Measurements from ENCODE around the gene NAIF1.
A peak's percentile ranks its signal among the peaks of the same experiment; 100 is the strongest.
"Not testable (repeated sequence)": the region's sequence is repeated elsewhere in the genome, so short reads cannot be mapped to it uniquely, and the experiment has no call there.

Gene NAIF1

DNA sequence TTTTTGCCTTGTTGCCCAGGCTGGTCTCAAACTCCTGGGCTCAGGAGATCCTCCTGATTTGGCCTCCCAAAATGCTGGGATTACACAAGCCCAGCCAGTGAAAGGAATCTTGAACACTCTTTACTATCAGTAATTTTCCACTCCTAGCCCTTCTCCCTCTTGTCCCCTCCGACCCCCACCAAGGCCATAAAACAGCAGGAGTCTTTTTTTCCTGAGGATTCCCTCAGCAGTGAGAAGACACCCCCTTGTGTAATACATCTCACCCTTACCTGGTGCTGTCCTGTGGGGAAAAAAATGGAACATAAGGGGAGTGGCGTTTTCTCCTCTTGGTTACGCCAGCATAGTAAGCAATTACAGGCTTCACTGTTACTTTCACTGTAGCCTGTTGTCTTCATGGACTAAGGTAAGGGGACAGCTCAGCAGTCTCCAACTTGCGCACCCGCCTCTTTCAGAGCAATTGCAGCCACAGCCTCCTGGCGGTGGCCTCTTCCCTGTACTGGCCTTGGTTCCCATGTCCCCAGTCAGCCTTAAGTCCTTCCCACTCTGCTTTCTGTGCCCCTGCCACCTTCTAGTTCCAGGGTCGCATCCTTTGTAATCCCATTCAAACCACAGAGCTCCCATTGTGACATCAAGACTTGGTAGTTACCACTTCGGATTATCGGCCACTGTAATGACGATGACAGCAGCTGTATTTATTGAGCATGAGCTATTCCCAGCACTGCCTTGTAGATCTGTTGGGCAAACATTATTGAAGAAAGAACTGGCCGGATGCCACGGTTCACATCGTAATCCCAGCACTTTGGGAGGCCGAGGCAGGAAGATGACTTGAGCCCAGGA, 10.0 kb downstream of the NAIF1 start:
- no peak for DNase-seq

DNA sequence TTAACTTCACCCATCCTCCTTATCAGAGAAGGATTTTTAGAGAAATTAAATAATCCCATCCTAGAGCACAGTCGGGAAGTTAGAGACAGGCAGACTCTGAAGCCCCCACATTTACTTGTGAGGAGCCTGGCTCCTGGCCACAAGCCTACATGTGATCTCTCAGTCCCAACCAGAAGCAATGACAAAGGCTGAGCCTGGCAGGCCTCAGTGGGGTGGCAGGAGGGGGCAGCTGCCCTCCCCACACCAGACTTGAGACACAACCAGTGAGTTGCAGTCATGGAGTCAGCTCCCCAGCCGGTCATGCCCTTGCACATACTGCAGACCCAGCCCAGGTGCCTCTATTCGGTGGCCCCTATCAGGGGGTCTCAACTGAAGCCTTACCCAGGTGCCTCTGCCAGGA, 11.0 kb downstream of the NAIF1 start:
- no peak for DNase-seq

DNA sequence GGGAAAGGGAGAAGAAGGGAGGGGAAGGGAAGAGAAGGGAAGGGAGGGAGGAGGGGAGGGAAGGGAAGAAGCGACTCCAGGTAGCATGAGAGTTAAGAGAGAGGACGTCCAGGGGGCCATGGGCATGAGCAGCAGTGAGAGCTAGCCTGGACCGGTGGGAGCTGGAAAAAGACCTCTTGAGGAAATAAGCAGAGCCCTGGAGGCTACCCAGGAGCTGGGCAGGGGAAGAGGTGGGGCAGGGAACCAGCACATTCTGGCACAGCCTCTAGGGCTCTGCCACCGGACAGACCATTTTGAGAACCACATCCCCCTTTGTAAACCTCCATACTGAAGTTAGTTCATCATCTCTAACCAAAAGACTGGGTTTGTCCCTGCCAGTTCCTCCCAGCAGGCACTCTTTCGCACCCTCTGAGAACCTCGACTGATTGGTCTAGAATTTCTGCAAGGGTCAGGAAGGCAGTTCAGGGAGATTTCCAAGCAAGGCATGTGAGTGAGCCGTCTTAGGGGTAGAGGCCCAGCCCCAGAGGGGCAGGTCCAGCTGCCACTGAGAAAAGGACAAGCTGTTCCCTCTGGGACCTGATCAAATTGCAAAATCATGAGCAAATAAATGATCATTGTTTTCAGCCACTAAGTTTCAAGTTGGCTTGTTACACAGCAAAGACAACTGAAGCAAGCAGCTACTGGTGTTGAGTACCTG, 11.6 kb downstream of the NAIF1 start:
- DNase-seq, result peak in 1 of 2 experiments; percentile 57

DNA sequence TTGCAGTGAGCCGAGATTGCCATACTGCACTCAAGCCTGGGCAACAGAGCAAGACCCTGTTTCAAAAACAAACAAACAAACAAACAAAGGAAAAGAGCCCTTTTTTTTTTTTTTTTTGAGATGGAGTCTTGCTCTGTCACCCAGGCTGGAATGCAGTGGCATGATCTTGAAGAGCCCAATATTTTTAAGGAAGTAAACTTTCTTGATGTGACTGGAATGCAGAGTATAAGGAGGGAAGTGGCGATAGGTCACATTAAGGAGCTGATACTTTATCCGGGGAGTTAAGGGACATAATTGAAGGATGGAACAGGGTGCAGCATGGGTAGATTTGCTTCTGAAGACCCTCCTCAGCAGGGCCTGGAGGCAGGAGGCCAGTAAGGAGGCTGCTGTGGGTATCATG, 13.0 kb downstream of the NAIF1 start:
- no peak for DNase-seq

DNA sequence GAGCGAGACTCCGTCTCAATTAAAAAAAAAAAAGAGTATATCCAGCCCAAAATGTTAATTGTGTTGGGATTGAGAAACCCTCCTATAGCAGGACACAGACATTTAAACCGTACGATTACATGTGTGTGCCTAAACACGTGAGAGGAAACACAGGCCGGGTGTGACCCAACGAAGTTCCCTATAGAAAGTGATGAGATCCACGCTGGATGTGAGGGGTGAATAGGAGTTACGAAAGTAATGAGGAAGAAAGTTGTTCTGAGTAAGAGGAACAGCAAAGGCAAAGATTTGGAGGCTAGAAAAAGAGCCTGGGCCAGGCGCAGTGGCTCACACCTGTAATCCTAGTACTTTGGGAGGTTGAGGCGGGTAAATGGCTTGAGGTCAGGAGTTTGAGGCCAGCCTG, 13.6 kb downstream of the NAIF1 start:
- no peak for DNase-seq

DNA sequence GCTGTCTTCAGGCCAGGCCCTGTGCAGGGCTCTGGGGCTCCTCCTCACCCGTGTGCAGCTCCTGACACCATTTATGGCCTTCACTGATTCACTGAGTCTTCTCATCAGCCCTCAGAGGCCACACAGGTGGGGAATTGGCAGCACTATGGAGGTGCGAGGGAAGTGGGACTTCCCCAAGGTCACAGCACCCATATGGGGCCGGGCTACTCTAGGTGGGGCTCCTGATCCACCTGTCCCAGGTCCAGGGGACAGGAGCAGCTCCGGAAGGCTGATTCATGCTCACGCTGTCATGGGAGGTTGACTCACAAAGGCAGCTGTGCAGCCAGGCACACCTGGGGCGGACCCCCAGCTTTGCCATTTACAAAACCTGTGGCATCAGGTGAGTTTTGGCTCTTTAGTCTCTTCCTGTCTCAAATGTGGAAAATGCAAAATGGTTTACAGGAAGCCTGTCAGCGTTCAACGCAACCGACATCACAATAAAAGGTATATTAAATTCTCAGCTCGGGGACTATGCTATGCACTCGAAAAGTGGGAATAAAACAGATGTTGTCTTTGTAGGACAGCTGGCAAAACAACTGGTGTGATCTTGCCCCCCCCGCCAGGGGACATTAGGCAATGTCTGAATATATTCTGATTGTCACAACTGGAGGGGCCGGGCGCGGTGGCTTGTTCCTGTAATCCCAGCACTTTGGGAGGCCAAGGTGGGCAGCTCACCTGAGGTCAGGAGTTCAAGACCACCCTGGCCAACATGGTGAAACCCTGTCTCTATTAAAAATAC, 15.0 kb downstream of the NAIF1 start:
- no peak for DNase-seq

DNA sequence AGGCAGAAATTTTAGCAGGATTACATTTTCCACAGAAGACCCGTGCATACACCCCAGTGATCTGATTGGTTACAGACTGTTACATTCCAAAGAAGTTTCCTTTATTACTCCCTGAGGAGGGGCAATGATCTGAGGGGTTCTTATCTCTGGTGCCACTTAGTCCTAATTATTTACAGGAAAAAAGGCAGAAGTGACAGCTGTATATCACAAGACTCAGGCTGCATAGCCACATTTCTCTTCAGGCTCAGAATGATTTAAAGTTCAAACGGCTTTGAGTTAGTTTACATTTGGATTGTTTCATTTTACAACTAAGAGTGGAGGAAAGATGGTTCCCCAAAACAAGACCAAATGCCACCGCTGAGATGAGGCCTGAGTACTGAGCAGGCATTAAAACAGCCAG, 17.3 kb downstream of the NAIF1 start:
- no peak for DNase-seq

DNA sequence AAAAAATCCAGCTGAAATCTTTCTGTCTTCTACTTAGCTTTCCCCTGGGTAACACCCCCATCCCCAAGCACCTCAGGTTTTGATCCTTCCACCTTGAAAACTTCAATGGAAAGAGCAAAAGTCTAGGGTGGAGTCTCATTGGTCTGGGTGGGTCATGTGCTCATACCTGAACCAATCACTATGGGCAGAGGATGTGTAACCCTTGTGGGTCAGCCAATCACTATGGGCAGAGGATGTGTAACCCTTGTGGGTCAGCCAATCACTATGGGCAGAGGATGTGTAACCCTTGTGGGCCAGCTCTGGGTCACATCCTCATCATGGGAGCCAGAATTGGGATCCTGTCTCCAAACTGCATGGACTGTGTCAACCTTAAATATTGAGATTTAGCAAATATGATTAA, 18.5 kb downstream of the NAIF1 start:
- no peak for DNase-seq

DNA sequence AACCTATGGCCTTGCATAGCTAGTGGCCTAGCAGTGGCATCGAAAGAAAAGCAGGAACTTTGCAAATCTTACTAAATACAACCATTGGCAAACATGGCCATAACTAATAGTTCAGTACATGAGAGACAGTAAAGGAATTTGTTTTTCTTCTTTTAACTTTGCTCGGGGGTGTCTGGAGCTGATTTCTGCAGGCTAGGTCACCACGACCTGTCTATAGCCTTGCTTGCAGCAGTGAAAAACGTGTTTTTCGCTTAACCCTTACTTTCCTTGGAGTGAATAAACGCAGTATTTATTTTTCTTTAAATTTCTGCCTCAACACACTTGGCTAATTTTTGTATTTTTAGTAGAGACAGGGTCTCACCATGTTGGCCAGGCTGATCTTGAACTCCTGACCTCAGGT, 19.9 kb downstream of the NAIF1 start:
- DNase-seq, result no peak

DNA sequence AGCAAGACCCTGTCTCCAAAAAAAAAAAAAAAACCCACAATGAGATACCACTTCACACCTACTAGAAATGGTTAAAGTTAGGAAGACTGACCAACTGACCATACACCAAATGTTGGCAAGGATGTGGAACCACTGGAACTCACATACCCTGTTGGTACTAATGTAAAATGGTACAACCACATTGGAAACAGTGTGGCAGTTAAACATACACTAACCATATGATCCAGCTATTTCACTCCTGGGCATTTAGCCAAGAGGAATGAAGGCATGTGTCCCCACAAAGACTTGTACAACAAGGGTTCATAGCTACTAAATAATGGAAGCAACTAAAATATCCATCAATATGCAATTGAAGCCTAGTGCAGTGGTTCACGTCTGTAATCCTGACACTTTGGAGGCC, 21.3 kb downstream of the NAIF1 start:
- DNase-seq, result no peak

DNA sequence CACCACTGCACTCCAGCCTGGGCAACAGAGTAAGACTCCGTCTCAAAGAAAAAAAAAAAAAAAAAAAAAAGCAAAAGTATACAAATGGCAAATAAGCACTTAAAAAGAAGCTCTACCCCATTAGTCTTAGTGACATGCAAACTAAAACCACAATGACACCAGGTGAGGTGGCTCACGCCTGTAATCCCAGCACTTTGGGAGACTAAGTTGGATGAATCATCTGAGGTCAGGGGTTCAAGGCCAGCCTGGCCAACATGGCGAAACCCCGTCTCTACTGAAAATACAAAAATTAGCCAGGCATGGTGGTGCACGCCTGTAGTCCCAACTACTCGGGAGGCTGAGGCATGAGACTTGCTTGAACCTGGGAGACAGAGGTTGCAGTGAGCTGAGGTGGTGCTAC, 21.7 kb downstream of the NAIF1 start:
- not testable (repeated sequence) for DNase-seq

DNA sequence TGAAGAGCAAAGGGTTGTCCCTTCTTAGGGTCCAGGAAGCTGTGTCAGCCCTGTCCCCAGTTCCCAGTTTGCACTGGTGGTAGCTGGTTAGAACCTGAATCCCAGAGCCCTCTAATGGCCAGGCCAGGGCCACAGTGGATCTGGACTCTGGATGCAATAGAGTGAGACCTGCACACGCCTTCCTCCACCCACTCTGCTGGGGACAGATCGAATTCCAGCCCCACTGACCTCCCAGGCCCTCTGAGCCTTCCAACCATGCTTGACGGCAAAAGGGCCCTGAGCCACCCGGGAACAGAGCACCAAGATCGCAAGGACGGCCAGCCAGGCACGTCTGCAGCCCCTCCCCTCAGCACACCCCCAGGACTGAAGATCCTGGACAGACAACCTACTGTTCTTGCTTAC, 23.7 kb downstream of the NAIF1 start:
- no peak for DNase-seq

DNA sequence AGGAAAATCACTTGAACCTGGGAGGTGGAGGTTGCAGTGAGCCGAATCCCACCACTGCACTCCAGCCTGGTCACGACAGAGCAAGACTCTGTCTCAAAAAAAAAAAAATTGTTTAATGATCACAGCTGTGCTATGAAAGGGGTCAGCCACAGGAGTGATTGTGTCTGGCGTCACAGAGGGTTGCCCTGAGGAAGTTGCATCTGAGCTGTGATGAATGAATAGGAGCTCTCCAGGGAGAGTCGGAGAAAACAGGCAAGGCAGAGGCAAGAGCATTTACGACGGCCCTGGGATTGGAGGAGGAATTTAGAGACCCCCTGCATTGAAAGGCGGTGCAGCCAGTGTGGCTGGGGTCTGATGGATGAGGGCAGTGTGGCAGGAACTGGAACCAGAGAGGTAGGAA, 25.1 kb downstream of the NAIF1 start:
- DNase-seq, result no peak

DNA sequence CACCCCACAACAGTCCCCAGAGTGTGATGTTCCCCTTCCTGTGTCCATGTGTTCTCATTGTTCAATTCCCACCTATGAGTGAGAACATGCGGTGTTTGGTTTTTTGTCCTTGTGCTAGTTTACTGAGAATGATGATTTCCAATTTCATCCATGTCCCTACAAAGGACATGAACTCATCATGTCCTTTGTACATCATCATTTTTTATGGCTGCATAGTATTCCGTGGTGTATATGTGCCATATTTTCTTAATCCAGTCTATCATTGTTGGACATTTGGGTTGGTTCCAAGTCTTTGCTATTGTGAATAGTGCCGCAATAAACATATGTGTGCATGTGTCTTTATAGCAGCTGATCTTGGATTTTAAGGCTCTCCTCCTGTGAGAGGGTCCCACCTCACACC, 26.3 kb downstream of the NAIF1 start:
- not testable (repeated sequence) for DNase-seq

DNA sequence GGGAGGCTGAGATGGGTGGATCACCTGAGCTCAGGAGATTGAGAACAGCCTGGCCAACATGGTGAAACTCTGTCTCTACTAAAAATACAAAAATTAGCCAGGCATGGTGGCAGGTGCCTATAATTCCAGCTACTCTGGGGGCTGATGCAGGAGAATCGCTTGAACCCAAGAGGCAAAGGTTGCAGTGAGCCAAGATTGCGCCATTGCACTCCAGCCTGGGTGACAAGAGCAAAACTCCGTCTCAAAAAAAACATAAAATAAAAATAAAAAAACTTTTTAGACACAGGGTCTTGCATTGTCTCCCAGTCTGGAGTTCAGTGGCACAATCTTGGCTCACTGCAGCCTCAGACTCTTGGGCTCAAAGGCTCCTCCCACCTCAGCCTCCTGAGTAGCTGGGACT, 30.6 kb downstream of the NAIF1 start:
- DNase-seq, result not testable (repeated sequence)

DNA sequence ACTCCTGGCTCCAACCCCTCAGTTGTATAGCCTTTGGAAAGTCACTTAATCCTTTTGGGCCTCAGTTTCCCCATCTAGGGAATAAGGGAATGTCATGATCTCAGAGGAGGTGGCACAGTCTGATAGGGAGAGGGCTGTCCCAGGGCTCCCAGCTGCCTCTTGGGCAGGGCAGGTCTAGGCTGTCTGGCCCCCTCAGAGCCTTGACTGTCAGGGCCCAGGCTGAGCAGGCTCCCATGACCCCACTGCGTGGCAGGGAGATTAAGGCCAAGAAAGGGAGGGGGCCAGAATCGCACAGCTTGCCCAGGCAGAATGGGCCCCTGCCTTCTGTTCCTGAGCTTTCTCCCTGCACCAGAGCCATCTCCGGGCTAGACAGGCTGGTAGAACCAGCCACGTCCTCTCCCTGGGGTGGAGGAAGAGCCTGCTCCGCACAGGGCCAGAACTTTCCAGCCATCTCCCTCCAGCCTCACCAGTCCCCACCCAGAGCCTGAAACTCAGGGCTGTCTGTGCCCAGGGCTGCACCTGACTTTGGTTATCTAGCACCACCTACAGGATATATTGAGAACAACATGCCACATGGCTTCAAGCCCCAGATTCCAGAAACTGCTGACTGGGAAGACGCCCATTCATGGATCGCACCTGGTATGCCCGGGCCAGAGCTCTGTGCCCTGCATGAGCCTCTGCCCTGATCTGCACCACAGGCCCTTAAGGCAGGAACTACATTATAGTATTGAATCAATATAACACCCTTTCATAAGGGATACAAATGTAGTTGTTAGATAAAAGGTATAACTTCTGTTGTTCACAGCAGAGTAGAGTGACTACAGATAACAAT, 32.1 kb downstream of the NAIF1 start:
- peak; percentile 84 to 88 for DNase-seq

DNA sequence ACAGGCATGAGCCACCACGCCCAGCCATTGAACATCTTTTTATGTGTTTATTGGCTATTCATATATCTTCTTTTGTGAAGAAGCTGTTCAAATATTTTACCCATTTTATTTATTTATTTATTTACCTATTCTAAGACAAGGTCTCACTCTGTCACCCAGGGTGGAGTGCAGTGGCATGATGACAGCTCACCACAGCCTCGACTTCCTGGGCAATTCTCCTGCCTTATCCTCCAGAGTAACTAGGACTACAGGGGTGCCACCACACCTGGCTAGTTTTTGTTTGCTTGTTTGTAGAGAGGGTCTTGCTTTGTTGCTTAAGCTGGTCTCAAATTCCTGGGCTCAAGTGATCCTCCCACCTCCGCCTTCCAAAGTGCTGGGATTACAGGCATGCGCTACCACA, 33.5 kb downstream of the NAIF1 start:
- DNase-seq, result no peak

DNA sequence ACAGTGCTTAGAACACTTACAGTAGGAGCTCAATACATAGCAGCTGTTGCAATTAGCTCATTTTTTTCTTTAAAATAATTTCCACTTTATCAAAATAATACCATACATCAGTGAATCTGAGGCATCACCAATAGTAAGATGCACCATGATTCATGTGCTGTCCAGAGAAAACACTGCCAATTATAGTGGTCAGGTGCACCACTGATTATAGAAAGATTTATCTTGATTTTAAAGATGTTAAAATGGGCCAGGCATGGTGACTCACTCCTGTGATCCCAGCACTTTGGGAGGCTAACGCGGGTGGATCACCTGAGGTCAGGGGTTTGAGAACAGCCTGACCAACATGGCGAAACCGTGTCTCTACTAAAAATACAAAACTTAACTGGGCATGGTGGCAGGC, 39.4 kb downstream of the NAIF1 start:
- no peak for DNase-seq

DNA sequence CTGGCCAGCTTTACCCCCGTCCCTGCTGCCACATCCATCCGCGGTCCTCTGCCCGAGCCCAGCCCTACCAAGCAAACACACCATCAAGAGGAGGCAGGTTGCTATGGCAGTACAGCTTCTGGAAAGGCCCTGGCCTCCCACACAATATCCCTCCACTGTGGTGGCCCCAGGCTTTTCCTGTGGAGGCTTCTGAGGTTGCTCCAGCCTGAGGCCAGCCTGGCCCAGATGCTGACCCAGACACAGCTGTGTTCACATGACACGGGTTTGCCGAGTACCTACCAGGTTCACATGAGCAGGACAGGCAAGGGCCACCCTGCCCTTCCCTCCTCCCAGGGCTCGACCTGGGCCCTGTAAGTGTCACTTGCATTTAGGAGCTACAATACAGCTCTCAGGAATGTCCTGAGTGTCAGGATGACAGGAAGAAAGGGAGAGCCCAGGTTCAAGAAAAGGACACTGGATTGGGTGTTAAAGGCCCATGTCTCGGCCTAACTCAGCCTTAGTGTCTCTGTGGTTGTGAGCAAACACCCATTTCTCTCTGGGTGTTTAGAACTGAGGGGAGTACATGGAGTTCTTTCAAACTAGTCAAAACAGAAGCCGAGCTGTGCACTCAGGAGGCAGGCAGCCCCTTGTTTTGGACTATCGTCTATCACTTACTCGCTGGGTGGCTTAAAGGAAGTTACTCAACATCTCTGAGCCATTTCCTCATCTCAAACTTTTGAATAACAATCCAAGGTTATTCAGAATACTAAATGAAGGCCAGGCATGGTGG, 40.2 kb downstream of the NAIF1 start:
- DNase-seq, result no peak

DNA sequence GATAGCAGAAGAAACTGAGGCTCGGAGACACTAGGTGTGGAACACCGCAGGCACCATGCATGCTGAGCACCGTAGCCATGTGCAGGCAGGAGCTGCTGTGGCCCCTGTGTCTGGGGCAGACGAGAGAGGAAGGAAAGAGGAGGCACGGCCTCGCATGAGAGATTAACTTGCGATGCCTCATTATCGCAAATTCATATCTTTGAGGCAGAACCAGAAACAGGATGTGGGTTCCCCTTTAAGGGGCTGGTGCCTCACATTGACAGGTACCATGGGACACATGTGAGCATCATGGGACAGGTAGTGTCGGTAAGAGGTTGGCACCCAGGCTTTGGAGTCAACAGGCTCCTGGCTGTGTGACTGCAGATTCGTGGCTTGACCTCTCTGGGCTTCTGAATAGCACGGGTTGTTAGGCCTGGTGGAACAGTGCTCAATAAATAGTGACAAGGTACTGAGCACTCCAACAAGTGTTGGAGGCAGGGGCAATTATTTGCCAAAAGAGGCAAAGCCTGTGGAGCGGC, 40.8 kb downstream of the NAIF1 start:
- DNase-seq, result no peak

DNA sequence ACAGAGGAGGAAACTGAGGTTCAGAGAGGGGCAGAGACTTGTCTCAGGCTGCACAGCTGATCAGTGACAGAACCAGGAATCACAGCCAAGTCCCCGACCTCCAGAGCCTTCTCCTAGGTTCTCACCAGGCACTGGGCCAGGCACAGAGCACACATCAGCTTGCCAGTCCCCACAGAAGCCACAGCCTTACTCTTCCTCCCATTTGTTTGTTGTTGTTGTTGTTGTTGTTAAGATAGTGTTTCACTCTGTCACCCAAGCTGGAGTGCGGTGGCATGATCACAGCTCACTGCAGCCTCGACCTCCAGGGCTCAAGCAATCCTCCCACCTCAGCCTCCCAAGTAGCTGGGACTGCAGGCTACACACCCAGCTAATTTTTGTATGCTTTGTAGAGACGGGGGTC, 41.4 kb downstream of the NAIF1 start:
- no peak for DNase-seq
